H1 (cell line): ENCODE results near the gene MPC1.

ENCODE experiments used
- CHD1 ChIP-seq: IDR thresholded peaks from 2 replicates; pipeline ENCODE4 v1.6.1; 2012; ENCODE audit warnings: low read depth, low read length, improper control_type of control experiment
- GTF2F1 ChIP-seq: IDR thresholded peaks from 2 replicates; pipeline ENCODE4 v1.6.1; 2012; ENCODE audit warnings: low read depth, low read length, improper control_type of control experiment, borderline replicate concordance
- PHF8 ChIP-seq: fragments of 200-600 bp; sonication (generic); conservative IDR thresholded peaks from 2 replicates; pipeline ENCODE4 v1.7.1; 2012; ENCODE audit warnings: low read depth, mild to moderate bottlenecking, inconsistent platforms, low read length, moderate library complexity
- POLR2AphosphoS5 ChIP-seq: IDR thresholded peaks from 2 replicates; pipeline ENCODE4 v1.6.1; 2011; ENCODE audit warnings: low read depth, low read length
- TAF1 ChIP-seq: IDR thresholded peaks from 2 replicates; pipeline ENCODE4 v1.6.1; 2011; ENCODE audit warnings: mild to moderate bottlenecking, low read depth, low read length
- TAF7 ChIP-seq: optimal IDR thresholded peaks from 2 replicates; pipeline ENCODE3; 2011; ENCODE audit warnings: low read depth, mild to moderate bottlenecking, inconsistent platforms, low read length, moderate library complexity, borderline replicate concordance
- TF ChIP-seq, protein P1 (sequence below), 3 experiments: IDR thresholded peaks; 1 replicate in 2 of 3; 2 replicates in 1 of 3; pipeline versions ENCODE4 v1.5.1 to v1.6.1; 2011; ENCODE audit warnings: low read length in 3 of 3, mild to moderate bottlenecking in 3 of 3, inconsistent platforms in 2 of 3, low read depth in 1 of 3, moderate library complexity in 1 of 3; ENCODE audit not compliant: insufficient read depth in 1 of 3; ENCODE audit errors: control extremely low read depth in 1 of 3

DNA sequence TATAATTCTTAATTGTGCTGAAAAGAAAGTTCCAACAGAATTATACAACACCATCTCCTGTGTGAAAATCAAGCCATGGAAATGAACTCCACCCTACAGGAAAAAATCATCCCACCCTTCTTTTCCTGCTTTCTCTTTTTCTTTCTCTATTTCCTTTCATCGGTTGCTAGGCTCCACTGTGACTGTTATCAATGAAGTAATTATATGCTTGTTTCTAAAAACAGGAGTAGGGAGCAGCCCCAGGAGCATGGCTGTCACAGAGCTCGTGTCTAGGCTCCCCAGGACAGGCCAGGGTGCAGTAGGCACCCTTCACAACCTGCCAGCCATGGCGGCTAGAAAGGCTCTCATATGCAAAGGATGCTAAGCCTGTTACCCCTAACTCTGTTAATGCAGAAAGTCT, 13.0 kb downstream of the MPC1 start:
- TF ChIP-seq, protein P1, sequence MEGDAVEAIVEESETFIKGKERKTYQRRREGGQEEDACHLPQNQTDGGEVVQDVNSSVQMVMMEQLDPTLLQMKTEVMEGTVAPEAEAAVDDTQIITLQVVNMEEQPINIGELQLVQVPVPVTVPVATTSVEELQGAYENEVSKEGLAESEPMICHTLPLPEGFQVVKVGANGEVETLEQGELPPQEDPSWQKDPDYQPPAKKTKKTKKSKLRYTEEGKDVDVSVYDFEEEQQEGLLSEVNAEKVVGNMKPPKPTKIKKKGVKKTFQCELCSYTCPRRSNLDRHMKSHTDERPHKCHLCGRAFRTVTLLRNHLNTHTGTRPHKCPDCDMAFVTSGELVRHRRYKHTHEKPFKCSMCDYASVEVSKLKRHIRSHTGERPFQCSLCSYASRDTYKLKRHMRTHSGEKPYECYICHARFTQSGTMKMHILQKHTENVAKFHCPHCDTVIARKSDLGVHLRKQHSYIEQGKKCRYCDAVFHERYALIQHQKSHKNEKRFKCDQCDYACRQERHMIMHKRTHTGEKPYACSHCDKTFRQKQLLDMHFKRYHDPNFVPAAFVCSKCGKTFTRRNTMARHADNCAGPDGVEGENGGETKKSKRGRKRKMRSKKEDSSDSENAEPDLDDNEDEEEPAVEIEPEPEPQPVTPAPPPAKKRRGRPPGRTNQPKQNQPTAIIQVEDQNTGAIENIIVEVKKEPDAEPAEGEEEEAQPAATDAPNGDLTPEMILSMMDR (IDR thresholded peaks at IDR 0.05; ENCODE audit: control extremely low read depth in 1 of 3, insufficient read depth in 1 of 3, low read depth in 1 of 3, low read length in 3 of 3), result no peak
- TF ChIP-seq TAF7 (no peak), GTF2F1 (no peak), TAF1 (no peak), POLR2AphosphoS5 (no peak), PHF8 (no peak), CHD1 (no peak)
